ENCODE measurements around the gene SRRM2.

Gene SRRM2

DNA sequence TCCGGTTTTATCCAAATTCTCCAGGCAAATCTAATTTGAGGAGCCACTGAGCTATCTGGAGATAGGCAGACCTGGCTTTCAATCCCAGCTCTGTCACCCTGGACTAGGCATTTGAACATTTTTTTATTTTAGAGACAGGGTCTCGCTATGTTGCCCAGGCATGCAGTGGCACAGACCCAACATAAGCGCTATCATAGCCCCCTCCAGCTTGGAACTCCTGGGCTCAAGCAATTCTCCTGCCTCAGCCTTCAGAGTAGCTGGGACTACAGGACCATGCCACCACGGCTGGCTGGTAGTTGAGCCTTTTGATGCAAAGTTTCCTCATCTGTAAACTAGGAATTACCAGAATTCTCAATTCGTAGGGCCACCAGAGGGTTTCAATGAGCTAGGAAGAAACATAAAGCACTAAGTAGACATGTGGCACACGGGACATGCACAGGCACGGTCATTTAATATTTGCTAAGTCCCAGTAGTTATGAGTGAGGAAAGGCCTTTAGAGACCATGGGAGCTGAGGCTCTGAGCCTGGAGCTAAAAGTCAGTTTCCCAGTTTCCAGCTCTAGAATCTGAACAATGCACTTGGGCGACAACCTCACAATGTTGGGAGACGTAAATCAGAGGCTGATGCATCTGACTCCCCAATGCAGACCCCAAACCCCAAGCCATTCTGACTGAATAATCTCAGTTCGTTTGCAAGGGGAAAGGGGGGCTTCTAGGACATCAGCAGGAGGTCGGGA lies 23.5 kb downstream of the SRRM2 start:
- DNase-seq (ENCODE audit: extremely low read depth in 1 of 2, low read depth in 1 of 2): no peak

GRCh38 chr16:2776500-2777139 lies 24.2 kb downstream of the SRRM2 start:
- DNase-seq (ENCODE audit: extremely low read depth in 1 of 2, low read depth in 1 of 2): no peak

DNA sequence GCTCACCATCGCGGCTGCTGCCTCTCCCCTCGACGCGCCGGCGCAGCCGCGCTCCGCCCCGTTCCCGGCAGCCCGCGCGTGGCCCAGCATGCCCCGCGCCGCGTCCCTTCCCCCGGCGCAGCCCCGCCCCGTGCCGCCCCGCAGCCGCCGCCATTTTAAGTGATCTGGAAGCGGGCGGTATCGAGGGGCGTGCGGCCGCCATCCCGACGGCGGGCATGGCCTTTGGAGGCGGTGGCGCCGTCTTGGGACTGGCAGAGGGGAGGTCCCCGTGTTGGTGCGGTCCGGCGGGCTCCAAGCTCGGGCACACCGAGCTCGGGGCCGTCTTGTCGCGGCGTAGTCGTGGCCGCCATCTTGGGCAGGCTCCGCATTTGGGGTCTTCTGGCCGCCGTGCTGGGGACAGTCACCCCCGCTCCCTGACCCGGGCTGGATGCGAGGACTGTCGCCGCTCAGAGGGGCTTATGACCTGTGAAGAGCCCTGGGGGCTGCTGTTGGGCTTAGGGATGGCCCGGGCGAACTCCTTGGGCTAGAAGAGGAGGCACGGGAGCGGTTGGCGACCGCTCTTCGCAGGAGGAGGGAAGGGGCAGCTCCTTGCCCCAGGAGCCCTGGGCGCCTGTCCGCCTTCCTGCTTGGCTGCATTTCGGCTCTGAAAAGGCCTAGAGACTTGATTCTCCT lies 24.9 kb downstream of the SRRM2 start, which contains the start of gene ELOB:
ELOB (minus strand) TSS at position 50 of the 672 bp plus-strand sequence; CDS start at position 9, 41 bp downstream.
- peak; percentile 64 to 86 for DNase-seq (ENCODE audit: extremely low read depth in 1 of 2, low read depth in 1 of 2)

- DNase-seq (ENCODE audit: extremely low read depth in 1 of 2, low read depth in 1 of 2): no peak
Observed at GRCh38 chr16:2777903-2778629, 25.6 kb downstream of the SRRM2 start.

- DNase-seq (ENCODE audit: extremely low read depth in 1 of 2, low read depth in 1 of 2): no peak
Observed at GRCh38 chr16:2778630-2778958, 26.2 kb downstream of the SRRM2 start.

GRCh38 chr16:2779151-2779920 lies 26.9 kb downstream of the SRRM2 start:
- no peak for DNase-seq (ENCODE audit: extremely low read depth in 1 of 2, low read depth in 1 of 2)

DNA sequence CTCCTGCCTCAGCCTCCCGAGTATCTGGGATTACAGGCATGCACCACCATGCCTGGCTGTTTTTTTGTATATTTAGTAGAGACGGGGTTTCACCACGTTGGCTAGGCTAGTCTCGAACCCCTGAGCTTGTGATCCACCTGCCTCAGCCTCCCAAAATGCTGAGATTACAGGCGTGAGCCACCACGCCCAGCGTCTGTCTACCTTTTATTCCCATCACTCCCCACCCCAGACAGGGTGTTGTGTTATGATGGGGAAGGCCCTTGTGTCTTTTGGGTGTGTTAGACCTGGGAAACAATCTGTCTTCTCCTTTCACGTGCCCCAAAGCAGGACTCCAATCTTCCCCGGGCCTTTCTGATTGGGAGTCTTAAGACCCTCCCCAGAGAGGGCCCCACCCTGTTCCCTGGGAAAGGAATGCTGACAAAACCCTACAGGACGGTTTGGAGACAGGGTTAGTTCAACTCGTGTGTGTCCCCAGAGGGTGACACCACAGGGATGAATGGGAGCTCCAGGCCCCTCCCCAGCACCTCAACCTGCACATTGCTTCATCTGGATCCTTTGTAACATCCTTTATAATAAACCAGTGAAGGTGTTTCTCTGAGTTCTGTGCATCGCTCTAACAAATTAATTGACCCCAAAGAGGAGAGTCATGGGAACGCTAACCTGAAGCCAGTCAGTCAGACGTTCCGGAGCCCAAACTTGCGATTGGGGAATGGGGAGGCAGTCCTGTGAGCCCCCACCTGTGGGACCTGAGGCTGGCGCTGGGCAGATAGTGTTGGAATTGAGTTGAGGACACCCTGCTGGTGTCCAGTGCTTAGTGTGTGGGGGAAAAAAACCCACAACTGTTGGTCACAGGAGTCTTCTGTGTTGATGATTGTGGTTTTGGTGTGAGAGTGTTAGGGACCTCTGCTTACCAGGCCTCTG lies 27.8 kb downstream of the SRRM2 start:
- DNase-seq (ENCODE audit: extremely low read depth in 1 of 2, low read depth in 1 of 2): no peak

DNA sequence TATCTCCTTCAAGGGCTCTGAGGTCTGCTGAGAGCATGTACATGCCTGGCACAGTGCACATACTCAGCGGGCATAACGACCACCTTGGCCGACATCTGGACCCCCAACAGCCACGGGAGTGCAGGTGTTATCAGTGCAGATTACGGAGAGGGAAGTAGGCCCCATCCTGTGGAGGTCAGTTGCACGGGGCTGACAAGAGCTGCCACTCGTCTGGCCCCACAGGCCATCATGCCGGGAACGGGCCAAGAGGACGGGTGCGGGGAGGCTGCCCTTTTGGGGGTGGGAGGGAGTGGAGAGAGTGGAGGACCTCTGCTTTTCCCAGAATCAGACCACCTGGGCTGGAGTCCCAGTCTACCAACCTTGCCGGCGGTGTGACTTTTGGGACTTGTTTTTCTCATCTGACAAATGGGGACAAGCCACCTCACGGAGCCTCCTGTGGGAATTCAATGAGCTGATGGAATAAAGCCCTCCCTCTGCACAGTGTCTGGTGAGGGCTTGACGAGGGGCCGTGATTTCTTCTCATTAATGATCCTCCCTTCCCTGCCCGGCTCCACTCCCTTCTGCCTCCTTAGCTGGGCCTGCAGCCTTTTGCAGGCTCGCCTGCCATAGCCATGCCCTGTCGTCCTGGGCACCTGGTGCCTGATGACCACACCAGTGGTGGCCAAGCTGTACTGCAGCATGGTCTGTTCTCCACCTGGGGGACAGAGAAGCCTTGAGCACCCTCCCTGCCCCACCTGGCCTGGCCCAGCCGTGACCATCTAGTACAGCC lies 30.3 kb downstream of the SRRM2 start:
- no peak for DNase-seq (ENCODE audit: extremely low read depth in 1 of 2, low read depth in 1 of 2)

GRCh38 chr16:2783581-2784357 lies 31.3 kb downstream of the SRRM2 start:
- DNase-seq (ENCODE audit: extremely low read depth in 1 of 2, low read depth in 1 of 2): no peak

DNA sequence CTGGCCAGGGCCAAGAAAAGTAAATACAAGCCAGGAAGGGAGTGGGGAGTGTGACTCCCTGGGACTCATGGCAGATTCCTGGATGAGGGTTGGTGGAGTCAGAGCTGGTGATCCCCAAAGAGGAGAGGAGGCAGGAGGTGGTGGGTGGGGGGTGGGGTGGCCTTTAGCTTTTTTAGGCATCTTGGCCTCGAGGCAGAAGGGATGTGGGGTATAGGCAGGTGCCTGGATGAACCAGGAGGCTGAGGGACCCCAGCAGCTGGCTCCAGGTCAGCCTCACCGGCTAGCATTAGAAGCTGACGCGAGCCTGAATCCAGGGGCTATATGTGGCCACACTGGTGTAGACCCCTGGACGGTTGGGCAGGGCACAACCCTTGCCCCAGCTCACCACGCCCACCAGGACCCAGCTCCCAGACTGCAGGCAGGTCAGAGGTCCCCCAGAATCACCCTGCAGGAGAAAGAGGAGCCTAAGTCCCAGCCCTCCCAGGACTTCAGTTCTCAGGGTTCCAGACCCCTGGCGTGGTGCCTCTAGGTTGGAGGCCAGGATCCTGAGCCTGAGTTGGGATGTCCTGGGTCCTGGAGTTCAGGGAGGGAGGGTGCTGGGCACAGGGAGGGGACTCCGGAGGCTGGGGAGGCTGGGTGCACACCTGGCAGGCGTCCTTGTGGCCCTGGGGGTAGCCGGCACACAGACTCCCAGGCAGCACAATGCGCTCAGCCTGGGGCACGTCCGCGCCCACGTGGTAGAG lies 32.1 kb downstream of the SRRM2 start:
- DNase-seq (ENCODE audit: extremely low read depth in 1 of 2, low read depth in 1 of 2): no peak

DNA sequence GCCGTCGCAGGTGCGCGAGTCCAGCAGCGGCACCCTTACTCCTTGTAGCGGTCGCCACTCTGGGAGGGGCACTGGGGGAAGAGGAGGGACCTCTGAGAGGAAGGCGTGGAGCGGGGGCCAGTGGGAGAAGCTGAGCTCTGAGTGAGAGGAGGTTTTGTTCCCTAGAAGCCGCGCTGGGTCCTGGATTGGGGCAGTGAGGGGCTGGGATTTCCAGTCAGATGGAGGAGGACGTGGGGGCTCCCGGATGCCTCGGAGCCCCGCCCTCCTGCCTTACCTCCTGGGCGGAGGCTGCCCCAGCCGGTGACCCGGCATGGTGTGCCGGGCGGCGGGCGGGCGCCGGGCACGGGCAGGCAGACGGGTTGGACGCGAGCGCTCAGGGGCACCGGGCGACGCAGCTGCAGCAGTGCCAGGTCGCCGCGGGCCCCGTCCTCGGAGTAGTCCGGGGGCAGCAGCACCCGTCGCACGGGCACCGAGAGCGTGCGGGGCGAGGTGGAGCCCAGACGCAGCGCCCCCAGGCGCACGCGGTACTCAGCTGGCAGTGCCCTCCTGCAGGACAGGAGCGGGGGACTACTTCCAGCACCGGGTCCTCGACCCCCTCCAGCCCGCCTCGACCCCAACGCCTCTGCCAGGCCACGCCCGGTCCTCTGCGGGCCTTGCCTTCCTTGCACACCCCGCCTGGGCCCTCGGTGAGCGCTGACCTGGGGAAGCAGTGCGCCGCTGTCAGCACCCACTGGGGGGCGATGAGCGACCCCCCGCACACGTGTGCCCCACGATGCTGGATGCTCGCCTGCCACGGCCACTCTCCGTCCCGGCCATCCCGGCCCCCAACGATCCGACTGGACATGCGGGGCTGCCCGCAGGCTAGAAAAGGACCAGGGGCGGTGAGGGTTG lies 32.9 kb downstream of the SRRM2 start:
- DNase-seq (ENCODE audit: extremely low read depth in 1 of 2, low read depth in 1 of 2): no peak

- DNase-seq (ENCODE audit: extremely low read depth in 1 of 2, low read depth in 1 of 2): no peak
Observed at GRCh38 chr16:2786061-2786825, 33.8 kb downstream of the SRRM2 start.

GRCh38 chr16:2786826-2787151 lies 34.4 kb downstream of the SRRM2 start:
- DNase-seq (ENCODE audit: extremely low read depth in 1 of 2, low read depth in 1 of 2): no peak

GRCh38 chr16:2787406-2787805 lies 35.0 kb downstream of the SRRM2 start, which contains the start of gene PRSS33:
Gene PRSS33 (minus strand): TSS chr16:2787560. CDS start chr16:2786547, 1,013 bp downstream.
- no peak for DNase-seq (ENCODE audit: extremely low read depth in 1 of 2, low read depth in 1 of 2)

GRCh38 chr16:2787961-2788360 lies 35.5 kb downstream of the SRRM2 start:
- DNase-seq (ENCODE audit: extremely low read depth in 1 of 2, low read depth in 1 of 2): no peak

DNA sequence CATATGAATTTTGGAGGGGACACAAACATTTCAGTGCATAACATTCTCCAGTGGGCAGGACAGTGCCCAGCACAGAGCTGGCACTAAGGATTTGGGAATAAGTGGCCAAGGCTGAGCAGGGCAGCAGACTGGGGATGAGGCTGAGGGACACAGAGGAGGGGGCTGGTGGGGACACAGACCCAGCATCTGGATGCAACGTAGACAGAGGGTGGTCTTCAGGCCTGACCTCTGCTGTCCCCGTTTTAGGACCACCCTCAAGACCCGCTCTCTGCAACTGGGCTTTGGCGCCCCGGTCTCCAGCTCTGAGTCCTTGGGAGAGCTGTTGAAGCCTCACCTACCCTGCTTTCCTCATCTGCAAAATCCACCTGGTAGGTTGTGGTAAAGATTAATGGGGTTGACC lies 38.2 kb downstream of the SRRM2 start:
- no peak for DNase-seq (ENCODE audit: extremely low read depth in 1 of 2, low read depth in 1 of 2)

Data from activated CD8-positive, alpha-beta memory T cell treated with anti-CD3 and anti-CD28 coated beads for 1 hour (primary cell).